Type B pancreatic cell (in vitro differentiated cells): ENCODE measurements around the gene GNG7. TPM values are rescaled to one million over a fixed set of nuclear protein-coding genes. Genes with fewer than 3 reads are reported as not detected.
A peak's percentile ranks its signal among the peaks of the same experiment; 100 is the strongest.
"Not testable (repeated sequence)": the region's sequence is repeated elsewhere in the genome, so short reads cannot be mapped to it uniquely, and the experiment has no call there.

Experiments
- DNase-seq: peaks from one replicate; pipeline ENCODE4 v3.0.0; 2021; ENCODE audit warnings: mixed read lengths; ENCODE audit not compliant: unreplicated experiment; ENCODE audit errors: extremely low spot score
- H3K27ac Mint-ChIP-seq: 2 replicates; pipeline ENCODE4 v1.8.0; 2021; ENCODE audit warnings: mild to moderate bottlenecking, mixed read lengths
- H3K27me3 Mint-ChIP-seq: 2 replicates; pipeline ENCODE4 v1.8.0; 2021; ENCODE audit warnings: mixed read lengths
- H3K36me3 Mint-ChIP-seq: 2 replicates; pipeline ENCODE4 v1.8.0; 2021; ENCODE audit warnings: mixed read lengths
- H3K4me1 Mint-ChIP-seq: one replicate; pipeline ENCODE4 v1.8.0; 2021; ENCODE audit warnings: mixed read lengths; ENCODE audit not compliant: unreplicated experiment
- H3K4me3 Mint-ChIP-seq: 2 replicates; pipeline ENCODE4 v1.8.0; 2021; ENCODE audit warnings: mild to moderate bottlenecking, mixed read lengths
- H3K9me3 Mint-ChIP-seq: 2 replicates; pipeline ENCODE4 v1.8.0; 2021; ENCODE audit warnings: mixed read lengths
- CTCF ChIP-seq: fragments of 200-600 bp; sonication (generic); conservative IDR thresholded peaks from 2 replicates; pipeline ENCODE4 v1.5.0; 2021; ENCODE audit warnings: antibody characterized with exemption, mild to moderate bottlenecking
- total RNA-seq: library from RNA; stranded (reverse); gene quantifications from 2 replicates; pipeline ENCODE4 v1.2.1, GENCODE V29; 2021; ENCODE audit warnings: low replicate concordance

Gene GNG7
- total RNA-seq, 1 donor from 2014 or later, result 12.2 TPM

GRCh38 chr19:2612619-2613249 is 89.8 kb downstream of the GNG7 start:
- Mint-ChIP-seq H3K4me1 (no peaks in the 10 kb centered on the region), H3K27me3 (peaks cover 13% of the 10 kb centered on the region), H3K27ac (peak overlapping the region; percentile 69), H3K9me3 (no peaks in the 10 kb centered on the region), H3K36me3 (no peaks in the 10 kb centered on the region), H3K4me3 (no peak overlapping the region)
- no peak for TF ChIP-seq CTCF
- no peak for DNase-seq

GRCh38 chr19:2611483-2612464 is 90.7 kb downstream of the GNG7 start:
- H3K36me3 Mint-ChIP-seq, result no peaks in the 10 kb centered on the region
- H3K4me3 Mint-ChIP-seq, result no peak overlapping the region
- peaks cover 14% of the 10 kb centered on the region for H3K27me3 Mint-ChIP-seq
- no peak overlapping the region for H3K27ac Mint-ChIP-seq
- TF ChIP-seq CTCF, result no peak
- H3K4me1 Mint-ChIP-seq, result no peaks in the 10 kb centered on the region
- DNase-seq, result no peak
- no peaks in the 10 kb centered on the region for H3K9me3 Mint-ChIP-seq

GRCh38 chr19:2610637-2611482 is 91.6 kb downstream of the GNG7 start:
- Mint-ChIP-seq H3K4me1 (no peaks in the 10 kb centered on the region), H3K27me3 (peaks cover 14% of the 10 kb centered on the region), H3K4me3 (peak overlapping the region; percentile 82), H3K36me3 (no peaks in the 10 kb centered on the region), H3K9me3 (no peaks in the 10 kb centered on the region), H3K27ac (peak overlapping the region; percentile 36)
- peak; percentile 99 for TF ChIP-seq CTCF
- peak; percentile 95 for DNase-seq

GRCh38 chr19:2609389-2610116 is 92.9 kb downstream of the GNG7 start:
- no peak for TF ChIP-seq CTCF
- peaks cover 14% of the 10 kb centered on the region for H3K27me3 Mint-ChIP-seq

GRCh38 chr19:2609034-2609388 is 93.5 kb downstream of the GNG7 start:
- not testable (repeated sequence) for H3K27ac Mint-ChIP-seq, DNase-seq, H3K4me1 Mint-ChIP-seq, H3K4me3 Mint-ChIP-seq, H3K9me3 Mint-ChIP-seq, H3K36me3 Mint-ChIP-seq
- peaks cover 14% of the 10 kb centered on the region for H3K27me3 Mint-ChIP-seq

More at GRCh38 chr19:2609389-2610116, 92.9 kb downstream of the GNG7 start:
- H3K27ac Mint-ChIP-seq, result no peak overlapping the region
- DNase-seq, result no peak
- no peaks in the 10 kb centered on the region for H3K9me3 Mint-ChIP-seq
- H3K4me1 Mint-ChIP-seq, result no peaks in the 10 kb centered on the region
- peak overlapping the region; percentile 20 for H3K4me3 Mint-ChIP-seq
- H3K36me3 Mint-ChIP-seq, result no peaks in the 10 kb centered on the region
